HG03460 (cell line): ENCODE results near the gene DIRAS2.
"Not testable (repeated sequence)": the region's sequence is repeated elsewhere in the genome, so short reads cannot be mapped to it uniquely, and the experiment has no call there.

ENCODE experiments used
- ATAC-seq: cut with Tn5 transposase; IDR thresholded peaks from one replicate; pipeline ENCODE4 v1.9.1; 2021; ENCODE audit not compliant: unreplicated experiment

The DIRAS2 gene, protein sequence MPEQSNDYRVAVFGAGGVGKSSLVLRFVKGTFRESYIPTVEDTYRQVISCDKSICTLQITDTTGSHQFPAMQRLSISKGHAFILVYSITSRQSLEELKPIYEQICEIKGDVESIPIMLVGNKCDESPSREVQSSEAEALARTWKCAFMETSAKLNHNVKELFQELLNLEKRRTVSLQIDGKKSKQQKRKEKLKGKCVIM

DNA sequence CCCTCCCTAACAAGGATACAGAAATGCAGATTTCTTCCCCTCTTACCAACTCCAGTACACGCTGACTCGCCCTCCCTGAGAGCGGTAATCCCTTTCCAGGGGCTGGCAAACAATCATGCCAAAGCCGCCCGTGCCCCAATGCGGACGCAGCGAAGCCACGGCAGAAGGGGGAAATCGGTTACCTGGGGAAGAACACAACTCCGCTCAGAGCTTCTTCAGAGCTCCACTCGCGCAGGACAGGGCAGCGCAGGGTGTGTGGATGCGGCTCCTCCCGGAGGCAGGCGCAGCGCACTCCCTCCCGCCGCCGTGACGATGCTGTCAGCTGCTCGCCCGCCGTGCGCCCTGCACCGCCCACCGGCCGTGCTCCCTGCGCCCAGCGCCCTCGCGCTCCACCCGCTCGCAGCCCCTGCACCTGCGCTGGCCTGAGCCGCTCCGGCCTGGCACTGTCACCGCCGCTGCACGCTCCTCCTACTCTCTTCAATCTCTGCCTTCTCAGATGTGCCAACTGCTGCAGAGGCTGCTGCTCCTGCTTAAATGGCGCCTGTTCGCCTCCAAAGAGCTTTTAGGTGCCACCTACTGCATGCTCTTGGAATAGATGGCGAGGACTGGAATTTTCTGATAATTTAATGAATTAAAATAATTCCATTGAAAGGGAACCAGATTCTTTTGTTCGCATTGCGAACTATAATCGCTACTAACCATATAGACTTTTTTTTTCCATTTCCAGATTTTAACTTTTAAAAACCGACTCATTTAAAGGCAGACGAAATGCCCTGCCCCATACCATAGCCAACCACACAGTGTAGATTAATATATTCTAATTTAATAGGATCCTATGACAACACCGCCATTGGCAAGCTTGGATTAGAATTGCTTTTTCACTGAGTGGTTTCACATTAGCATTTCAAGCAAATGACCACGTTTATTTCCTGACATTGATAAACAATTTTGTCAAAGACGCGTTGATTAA lies at the start of gene DIRAS2:
Gene DIRAS2 (minus strand): TSS at position 255 of the 970 bp plus-strand sequence. CDS start 28,997 bp downstream, outside the sequence.
- no peak for ATAC-seq

DNA sequence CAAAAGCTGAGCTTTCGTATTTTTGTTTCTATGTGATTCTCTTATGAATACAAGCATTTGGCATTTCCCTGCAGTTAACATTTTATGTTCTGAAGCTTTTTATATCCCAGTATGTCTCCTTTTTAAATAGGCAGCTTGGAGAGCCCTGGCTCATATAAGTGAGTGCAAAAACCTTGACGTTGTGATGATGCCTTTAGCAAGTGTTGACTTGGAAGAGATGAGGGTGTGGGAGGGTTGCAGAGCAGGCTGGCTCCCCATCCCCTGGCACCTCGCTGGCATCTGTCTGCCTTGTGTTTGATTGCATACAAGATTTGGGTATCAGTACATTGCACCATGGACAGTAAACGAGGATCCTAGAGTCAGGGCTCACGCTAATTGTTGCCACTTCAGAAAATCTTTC lies 42.1 kb upstream of the DIRAS2 start:
- ATAC-seq = no peak

DNA sequence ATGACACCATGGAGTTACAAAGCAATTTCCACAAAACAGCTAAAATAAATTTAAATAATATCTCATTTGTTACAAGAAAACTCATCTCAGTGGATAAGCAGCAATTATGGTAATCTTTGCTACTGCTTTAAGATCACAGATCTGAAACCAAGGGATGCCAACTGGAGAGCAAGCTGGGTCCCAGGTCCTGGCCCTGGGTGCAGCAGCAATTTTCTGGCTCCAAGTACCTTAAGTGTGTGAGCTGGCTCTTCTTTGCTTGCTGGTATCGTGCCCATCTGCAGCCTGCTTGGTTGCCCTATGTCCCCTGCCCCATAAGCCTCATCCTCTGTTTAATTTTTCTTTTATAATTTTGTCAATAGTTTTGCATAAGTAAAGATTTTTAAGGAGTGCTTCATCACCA lies 41.5 kb upstream of the DIRAS2 start:
- no peak for ATAC-seq

DNA sequence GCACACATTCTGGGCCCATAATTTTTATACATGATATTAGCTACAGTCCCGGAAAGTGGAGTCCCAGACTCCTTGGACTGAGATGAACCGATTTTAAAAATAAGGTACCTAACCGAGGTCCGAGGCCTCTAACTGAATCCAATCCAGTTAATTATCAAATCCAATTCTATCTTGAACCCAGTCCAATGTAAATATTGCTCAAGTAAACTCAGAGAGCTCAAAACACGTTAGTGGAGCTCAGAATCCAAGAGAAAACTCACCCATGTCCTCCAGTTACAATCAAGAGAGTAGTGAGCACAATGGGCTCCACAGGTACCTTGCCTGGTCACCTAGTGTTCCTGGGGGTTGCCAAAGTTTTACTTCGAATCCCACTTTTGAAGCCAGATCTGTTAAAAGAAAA lies 37.9 kb upstream of the DIRAS2 start:
- no peak for ATAC-seq

DNA sequence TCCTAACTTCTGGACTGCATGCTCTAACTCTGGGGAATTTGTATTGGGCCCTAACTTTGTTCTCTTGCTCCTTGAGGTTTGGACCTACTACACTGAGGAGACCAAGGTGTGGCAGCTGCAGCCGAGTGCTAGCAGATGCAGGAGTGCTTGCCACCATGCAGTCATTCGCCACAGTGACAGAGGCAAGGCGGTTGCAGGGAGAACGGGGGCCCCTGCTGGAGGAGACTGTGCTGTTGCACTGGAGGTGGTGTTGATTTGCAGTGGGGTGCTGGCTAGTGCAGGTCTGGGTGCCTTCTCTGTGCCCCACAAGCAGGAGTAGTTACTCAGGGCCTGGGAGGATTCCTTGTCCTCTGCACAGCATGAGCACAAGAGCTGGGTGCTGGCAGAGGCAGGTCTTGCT lies 22.4 kb upstream of the DIRAS2 start:
- no peak for ATAC-seq

DNA sequence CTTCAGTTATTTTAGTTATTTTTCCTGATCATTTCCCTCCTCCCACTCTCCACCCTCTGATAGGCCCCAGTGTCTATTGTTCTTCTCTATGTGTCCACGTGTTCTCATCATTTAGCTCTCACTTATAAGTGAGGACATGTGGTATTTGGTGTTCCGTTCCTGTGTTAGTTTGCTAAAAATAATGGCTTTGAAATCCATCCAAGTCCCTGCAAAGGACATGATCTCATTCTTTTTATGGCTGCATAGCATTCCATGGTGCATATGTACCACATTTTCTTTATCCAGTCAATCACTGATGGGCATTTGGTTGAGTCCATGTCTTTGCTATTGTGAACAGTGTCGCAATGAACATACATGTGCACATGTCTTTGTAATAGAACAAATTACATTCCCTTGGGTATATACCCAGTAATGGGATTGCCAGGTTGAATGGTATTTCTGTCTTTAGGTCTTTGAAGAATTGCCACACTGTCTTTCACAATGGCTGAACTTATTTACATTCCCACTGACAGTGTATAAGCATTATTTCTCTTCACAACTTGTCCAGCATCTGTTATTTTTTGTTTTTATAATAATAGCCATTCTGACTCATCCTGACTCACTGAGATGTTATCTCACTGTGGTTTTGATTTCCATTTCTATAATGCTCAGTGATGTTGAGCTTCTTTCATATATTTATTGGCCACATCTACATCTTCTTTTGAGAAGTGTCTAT lies 17.2 kb upstream of the DIRAS2 start:
- ATAC-seq = no peak

DNA sequence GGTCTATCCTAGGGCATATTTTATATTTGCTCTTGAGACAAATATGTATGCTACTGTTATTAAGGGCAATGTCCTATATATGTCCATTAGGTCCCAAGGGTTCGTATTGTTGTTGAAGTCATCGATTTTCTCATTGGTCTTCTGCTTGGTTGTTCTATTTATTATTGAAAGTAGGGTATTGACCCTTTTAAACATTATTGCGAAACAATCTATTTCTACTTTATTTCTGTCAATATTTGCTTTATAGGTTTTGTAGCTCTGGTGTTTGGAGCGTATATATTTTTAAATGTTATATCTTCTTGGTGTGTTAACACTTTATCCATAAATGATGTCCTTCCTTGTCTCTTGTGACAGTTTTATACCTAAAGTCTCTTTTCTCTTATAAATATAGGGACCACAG lies 16.2 kb upstream of the DIRAS2 start:
- no peak for ATAC-seq

DNA sequence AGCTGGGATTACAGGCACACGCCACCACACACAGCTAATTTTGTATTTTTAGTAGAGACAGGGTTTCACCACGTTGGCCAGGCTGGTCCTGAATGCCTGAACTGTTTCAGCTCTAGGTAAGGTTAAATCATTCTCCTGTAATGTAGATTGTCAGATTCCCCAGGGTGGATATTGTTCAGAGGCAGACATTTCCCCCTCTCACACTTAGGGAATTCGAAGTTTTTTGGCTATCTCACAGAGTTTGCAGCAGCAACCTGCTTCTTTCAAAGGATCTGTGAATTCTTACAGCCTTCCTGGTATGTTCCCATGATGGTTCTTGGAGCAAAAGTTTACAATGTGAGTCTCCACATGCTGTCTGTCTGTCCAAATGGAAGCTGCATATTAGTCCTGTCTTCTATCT lies 15.6 kb upstream of the DIRAS2 start:
- ATAC-seq = no peak

DNA sequence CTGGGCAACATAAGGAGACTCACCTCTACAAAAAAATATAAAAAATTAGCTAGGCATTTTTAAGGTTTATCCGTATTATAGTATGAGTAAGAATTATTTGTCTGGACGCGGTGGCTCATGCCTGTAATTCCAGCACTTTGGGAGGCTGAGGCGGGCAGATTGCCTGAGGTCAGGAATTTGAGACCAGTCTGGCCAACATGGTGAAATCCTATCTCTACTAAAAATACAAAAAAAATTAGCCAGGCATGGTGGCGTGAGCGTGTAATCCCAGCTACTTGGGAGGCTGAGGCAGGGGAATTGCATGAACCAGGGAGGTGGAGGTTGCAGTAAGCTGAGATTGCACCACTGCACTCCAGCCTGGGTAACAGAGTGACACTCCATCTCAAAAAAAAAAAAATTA lies 14.3 kb upstream of the DIRAS2 start:
- ATAC-seq = not testable (repeated sequence)

DNA sequence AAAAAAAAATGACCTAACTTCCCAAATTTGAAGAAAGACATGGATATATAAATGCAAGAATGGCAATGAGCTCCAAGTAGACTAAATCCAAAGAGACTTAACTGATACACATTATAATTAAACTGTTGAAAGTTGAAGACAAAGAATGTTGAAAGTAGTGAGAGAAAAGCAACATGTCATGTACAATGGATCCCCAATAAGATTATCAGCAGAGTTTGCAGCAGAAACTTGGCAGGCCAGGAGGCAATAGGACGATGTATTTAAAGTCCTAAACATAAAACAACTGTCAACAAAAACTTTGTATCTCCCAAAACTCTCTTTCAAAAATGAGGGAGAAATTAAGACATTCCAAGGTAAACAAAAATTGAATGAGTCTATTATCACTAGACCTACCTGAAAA lies 8.6 kb upstream of the DIRAS2 start:
- no peak for ATAC-seq

DNA sequence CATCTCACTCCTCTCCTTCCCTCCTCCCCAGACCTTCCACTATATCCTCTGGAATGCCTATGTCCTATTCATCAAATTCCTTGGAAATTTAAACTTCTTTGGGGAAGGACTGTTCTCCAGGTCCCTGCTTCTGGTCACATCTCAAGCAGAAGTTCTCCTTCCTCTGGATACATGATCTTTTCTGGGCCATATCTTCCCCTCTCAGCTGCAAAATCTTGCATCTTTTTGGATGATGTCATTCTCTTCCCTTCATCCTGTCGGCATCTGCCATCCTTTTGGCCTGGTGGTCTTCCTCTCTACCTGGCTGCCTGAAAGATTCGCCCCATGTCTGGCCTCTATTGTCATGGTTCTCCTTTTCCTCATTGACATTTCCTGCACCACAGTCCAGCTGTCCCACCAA lies 5.2 kb upstream of the DIRAS2 start:
- no peak for ATAC-seq

DNA sequence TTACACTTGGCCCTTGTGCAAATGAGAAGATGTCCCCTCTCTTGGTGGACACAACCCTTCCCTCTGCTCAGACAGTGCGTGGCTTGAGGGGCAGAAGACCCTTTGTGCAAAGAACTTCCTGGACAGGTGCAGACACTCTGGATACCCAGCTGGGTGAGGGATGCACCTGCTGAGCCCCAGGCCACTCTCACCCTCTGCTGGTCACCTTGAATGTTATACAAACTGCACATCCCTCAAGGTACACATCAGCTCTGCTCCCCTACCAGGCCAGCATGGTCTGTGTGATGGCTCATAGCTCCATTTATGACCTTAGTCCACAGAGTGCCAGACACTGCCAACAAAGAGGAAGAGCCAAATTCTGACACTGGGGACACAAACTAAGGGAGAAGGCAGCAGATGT lies 3.1 kb upstream of the DIRAS2 start:
- ATAC-seq = no peak

DNA sequence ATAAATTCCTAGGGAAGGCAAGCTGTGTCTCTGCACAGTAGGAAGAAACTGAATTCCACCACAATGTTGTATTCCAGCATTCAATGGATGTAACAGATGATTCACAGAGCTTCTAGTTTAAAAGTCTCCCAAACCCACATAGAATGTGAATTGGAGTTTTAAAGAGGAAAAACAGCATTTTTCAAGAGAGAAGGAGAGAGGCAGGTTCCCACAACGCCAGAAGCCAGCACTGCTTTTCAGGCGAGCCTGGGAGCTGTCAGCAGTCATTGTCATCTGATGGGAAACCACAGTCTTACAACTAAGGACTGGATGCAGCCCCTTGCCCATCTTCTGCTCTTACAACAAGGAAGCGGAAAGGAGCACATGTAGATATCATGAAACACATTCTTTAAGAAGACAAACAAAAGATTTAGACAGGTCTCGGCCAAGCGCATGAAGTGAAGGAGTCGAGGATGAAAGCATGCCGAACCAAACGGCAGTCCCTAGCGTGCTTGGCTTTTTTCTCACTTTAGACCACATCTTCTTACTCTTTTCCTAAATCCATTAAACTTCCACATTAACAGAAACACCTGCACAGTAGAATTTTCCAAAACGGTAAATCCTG lies 638 bp downstream of the DIRAS2 start:
- no peak for ATAC-seq

DNA sequence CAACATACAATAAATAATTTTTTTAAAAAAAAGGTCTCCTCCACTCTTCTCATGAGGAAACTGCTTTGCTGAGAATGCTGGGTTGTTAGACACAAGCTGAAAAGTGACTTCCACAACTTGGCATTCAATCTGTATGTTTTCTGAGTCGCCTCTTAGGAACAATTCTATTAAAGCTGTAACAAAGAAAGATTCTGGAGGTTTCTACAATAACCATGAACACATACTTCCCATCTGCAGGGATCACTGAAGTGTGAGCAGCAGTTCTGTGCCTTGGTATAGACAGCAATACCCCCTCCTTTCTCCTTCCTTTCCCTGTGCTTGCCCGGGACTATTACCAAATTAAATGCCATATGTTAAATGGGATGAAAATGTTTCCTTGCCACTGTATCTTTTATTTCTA lies 1.5 kb downstream of the DIRAS2 start:
- ATAC-seq = no peak

DNA sequence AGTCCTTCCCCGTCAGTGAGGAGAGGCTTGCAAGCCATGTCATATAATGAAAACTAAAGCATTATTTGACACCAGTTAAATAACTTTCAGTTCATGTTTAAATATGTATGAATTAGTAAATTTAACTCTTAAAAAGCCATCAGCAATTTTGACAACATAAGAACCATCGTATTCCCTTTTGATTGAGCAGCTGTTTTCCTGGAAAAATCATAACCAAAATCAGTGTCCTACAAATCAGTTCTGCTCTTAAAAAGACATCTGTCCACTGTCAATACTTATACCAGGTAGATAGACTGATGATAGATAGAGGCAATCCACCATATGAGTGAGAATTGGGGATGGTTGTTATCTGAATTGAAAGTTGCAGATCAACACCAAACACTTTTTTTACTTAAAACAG lies 2.3 kb downstream of the DIRAS2 start:
- no peak for ATAC-seq

DNA sequence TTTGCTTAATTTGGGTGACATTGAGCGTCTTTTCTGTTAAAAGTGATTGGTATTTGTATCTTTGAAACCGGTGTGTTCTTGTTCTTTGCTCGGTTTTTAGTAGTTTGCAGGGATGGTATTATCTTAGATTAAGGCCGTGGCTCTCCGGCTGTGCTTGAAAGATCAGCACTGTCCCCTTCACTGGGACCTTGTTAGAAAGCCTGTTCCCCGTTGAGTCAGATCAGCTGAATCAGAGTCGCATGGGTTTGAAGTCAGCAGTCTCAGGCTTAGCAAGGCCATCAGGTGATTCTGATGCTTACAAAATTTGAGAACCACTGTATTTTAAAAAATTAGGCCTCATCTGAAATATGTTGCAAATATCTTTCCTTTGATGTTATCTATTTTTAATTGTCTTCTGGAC lies 5.0 kb downstream of the DIRAS2 start:
- ATAC-seq = no peak

DNA sequence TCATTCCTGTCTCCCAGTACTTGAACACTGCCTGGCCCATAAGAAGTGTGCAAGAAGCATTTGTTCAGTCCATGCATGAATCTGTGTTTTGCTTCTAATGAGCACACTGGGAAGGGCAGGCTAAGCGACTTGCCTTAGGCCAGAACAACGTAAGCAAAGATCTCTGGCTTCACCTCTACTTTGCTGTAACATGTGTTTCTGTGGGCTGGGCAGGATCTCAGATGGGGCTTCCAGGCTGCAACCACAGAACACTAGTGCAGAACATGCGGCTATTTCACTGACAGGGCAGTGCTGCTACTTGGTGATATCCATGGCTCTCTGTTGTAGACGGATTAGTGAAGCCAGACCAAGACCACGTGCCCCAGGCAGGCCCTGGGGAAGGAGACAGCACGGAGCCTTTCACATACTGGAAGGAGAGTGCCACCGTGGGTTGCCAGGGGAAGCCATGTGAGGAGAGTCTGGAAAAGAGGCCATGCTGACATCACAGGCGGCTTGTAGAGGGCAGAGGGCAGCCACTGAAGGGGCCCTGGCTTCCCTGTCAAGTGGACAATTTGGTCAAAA lies 9.9 kb downstream of the DIRAS2 start:
- no peak for ATAC-seq

DNA sequence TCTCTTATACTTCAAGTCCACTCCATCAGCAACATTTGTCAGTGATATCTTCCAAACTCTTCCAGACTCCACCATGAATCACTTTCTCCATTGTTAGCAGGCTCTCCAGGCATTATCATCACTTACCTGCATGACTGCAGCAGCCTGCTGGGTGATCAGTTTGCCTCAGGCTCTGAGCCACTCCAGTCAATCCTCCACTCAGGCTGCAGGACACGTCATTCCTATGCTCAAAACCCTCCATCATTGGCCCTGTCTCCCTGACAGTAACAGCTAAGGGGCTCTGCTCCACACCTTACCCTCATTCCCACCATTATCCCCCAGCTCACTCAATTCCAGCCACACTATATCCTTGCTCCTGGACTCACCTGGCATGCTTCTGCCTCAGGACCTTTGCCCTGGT lies 10.7 kb downstream of the DIRAS2 start:
- no peak for ATAC-seq

DNA sequence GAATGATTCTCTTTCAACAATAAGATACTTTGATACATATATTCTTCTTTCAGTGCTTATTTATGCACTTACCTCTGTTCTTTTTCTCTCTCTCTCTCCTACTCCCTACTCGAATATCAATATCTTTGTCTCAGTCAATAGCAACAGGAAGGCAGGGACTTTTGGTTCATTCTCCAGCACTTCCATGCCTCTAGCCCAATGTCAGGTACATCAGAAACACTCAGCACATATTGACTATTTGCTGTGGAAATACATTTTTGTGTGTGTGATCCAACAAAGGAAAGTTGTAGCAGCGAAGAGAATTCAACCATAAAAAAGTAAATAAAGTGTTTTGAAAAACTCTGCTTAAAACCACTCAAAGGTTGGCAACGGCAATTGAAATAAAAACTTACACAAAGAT lies 12.6 kb downstream of the DIRAS2 start:
- no peak for ATAC-seq

DNA sequence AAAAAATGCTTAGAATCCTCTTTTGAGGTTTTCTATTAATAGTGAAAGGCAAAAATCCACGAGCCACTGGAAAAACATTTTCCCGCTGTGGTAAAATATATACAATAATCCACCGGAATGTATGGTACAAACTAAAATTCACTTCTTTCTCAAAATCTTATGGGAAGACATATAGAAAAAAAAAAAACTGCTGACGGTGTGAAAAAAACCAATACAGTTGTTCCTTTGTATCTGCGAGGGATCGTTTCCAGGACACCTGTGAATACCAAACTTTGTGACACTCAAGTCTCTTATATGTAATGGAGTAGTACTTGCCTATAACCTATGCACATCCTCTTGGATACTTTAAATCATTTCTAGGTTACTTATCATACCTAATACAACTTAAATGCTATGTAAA lies 13.3 kb downstream of the DIRAS2 start:
- ATAC-seq = no peak

DNA sequence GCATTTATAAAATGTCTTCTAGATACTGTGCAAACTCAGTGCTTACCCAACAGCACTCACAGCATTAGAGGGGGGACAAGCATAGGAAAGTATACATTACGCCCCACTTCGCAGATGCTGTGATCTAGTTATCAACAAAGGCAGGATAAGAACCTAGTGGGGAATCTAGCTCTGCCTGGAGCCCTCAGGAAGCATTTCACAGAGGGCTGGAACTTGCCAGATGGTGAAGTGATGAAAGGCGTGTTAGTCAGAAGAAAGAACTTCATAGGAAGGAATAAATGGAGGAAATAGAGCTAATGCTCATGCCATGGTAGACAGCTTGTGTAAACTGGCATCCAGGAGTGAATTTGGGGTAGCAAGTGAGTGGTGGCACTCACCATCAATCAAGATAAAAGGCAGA lies 25.8 kb downstream of the DIRAS2 start:
- ATAC-seq = no peak
